ENCODE measurements around the gene GARNL3.

Gene GARNL3

DNA sequence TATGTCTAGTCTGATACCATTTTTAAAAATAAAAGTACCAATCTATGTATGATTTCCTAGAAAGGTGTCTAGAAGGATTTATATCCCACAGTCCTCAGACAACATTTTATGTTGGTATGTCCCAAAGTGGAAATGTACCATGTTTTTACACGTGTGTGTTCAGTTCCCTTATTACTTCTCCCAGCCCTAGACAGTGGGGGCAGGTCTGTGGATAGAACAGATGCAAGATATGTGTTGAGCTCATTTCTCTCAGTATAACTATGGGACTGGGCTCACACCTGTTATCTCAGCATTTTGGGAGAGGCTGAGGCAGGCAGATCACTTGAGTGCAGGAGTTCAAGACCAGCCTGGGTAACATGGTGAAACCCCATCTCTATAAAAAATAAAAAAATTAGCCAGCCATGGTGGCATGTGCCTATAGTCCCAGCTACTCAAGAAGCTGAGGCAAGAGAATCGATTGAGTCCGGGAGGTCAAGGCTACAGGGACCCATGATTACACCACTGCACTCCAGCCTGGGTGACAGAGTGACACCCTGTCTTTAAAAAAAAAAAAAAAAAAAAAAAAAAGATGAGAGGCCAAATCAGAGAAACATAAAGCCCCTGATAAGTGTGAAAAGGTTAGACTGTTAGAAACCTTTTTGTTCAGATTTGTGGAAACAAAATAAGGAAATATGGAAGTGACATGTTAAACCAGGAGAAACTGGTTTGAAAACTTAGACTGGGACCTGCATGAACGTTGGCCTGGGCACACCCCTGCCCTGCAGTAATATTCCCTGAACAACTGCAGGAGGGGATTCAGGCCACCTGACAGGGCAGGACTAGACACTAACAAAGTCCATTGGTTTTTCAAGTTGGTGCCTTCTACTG lies 125.0 kb downstream of the GARNL3 start:
- DNase-seq: no peak

DNA sequence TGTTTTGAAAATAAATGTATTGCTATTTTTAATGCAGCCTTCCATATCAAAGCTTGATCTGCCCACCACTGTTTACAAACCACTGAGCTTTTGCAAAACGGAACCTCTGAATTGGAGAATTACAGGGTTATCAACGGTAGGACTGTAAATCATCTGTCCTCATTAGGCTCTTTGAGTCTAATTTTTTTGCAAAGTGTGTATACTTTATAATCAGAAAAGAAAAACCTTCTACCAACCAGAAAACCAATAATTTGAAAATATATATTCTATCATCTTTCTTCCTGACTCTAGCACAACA lies 125.6 kb downstream of the GARNL3 start:
- no peak for DNase-seq

- no peak for DNase-seq
These were observed 126.0 kb downstream of the GARNL3 start for GRCh38 chr9:127390563-127390962.

GRCh38 chr9:127392166-127392565 lies 127.6 kb downstream of the GARNL3 start:
- DNase-seq: no peak

GRCh38 chr9:127392976-127393375 lies 128.4 kb downstream of the GARNL3 start:
- DNase-seq: no peak

GRCh38 chr9:127393645-127394044 lies 129.1 kb downstream of the GARNL3 start:
- no peak for DNase-seq

DNA sequence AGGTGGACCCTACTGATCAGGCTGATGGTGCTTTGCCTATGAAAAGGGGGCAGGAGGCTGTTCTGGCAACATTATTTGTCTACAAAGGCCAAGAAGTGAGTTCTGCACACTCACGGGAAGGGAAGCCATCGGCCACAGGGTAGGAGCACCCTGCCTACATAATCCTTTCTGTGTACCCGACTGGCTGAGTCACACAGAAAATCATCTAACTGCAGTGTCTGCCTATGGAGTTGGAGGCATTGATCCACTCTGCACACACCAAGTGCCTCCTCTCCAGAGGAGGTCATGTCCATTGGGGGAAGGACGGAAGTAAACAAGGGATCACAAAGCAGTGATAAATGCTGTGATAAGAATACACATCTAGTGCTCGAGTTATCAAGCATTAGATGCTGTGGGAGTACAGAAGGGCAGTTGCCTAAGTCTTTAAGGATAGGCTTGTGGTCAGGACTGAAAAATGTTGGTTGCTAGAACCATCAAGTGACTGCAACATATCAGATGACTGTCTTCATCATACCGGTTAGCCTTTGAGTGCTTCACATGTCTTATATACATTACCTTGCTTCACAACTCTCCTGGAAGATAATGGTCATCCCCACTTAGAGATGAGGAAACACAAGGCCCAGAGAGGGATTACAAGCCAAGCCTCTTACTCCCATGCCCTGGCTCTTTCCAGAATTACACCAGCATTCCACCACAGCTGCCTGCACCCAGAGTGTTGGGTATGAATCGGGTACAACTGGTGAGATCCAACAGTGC lies 131.1 kb downstream of the GARNL3 start:
- DNase-seq: no peak

- no peak for DNase-seq
These were observed 131.8 kb downstream of the GARNL3 start for GRCh38 chr9:127396253-127396807.

DNA sequence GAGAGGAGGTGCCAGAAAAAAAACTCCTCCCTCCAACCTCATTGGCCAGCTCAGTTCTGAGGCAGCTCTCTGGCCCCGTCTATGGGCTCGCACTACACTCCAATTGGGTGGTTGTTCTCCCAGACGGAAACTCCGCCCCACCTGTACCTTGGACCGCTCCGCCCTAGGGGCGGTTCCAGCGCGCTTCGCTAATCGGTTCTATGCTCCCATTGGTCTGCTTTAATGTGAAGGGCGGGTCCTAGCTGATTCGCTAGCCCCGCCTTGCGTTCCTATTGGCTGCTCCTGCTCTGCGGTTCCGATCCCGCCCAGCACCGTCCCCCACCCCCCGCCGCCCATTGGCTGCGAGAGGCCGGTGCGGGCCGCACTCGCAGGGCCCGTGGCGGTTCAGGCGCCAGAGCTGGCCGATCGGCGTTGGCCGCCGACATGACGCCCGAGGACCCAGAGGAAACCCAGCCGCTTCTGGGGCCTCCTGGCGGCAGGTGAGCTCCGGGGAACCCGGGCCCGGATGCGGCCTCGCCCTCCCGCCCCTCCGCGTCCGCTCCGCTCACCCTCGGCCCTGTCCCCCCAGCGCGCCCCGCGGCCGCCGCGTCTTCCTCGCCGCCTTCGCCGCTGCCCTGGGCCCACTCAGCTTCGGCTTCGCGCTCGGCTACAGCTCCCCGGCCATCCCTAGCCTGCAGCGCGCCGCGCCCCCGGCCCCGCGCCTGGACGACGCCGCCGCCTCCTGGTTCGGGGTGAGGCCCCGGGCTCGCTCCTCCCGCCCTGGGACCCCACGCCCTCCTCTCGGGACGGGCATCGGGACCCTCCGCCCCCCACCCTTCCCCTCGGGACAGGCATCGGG lies 132.5 kb downstream of the GARNL3 start, which contains the start of gene SLC2A8:
Gene SLC2A8, plus strand, starts transcription at position 362 of the 838 bp plus-strand sequence. Its CDS starts 62 bp downstream, at position 424.
- DNase-seq: peak; percentile 92

DNA sequence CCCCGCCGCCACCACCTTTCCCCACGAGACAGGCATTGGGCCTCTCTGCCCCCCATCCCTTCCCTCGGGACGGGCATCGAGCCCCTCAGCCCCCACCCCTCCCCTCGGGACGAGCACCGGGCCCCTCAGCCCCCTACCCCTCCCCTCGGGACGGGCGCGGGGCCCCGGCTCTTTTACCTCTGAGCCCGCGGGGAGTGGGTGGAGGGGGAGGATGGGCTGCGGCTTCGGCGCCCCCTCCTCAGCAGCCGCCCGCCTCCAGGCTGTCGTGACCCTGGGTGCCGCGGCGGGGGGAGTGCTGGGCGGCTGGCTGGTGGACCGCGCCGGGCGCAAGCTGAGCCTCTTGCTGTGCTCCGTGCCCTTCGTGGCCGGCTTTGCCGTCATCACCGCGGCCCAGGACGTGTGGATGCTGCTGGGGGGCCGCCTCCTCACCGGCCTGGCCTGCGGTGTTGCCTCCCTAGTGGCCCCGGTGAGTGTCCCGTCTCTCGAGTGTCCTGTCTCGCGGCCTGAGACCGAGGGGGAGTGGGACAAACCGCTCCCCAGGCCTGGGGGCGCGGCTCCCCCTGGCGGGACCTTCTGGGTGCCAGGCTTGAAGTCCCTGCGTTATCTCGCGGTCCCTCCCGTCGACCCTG lies 133.2 kb downstream of the GARNL3 start:
- peak; percentile 70 for DNase-seq

DNA sequence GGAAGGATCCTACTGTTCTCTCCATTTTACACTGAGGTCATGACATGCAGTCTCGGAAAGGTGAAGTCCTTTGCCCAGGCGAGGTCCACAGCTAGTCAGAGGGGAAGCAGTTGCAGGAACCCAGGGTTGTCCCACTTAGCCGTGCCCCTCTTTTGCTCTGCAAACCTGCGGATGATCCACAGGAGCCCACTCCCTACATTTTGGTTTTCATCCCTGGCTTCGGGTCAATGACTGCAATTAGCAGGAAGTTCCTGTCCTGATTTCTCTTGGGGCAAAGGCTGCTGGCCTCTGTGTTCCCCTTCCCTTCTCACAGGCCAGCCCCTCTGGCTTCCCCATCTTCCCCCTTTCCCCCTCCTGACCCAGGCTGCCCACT lies 133.7 kb downstream of the GARNL3 start:
- DNase-seq: no peak

DNA sequence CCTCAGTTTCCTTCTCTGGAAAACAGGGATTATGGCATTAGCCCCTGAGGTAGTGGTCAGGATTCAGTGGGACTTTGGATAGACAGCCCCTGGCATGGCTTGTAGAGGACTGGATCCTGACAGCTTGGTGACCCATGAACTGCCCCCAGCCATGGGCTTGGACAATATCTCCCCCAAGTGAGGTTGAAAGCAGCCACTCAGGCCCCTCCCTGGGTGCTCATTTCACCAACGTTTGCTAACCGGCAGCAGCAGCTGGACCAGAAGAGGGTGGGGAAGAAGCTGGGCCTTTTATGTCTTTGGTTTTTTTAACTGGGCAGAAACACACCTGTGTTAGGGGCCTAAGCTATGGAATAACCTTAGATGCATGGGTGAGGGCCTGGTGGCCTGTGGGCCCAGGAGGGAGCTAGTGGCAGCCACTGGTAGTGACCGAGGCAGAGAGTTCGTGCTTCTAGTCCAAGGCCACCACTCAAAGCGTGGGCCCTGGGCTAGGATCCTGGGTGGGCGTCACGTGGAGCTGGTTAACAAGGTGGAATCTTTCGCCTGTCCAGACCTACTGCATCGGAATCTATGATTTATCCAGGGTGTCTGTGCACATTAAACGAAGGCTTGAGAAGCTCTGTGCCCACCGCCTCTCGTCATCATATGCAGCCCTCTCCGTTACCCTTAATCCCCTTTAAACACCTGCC lies 134.3 kb downstream of the GARNL3 start:
- no peak for DNase-seq

- no peak for DNase-seq
These were observed 135.2 kb downstream of the GARNL3 start for GRCh38 chr9:127399736-127400269.

DNA sequence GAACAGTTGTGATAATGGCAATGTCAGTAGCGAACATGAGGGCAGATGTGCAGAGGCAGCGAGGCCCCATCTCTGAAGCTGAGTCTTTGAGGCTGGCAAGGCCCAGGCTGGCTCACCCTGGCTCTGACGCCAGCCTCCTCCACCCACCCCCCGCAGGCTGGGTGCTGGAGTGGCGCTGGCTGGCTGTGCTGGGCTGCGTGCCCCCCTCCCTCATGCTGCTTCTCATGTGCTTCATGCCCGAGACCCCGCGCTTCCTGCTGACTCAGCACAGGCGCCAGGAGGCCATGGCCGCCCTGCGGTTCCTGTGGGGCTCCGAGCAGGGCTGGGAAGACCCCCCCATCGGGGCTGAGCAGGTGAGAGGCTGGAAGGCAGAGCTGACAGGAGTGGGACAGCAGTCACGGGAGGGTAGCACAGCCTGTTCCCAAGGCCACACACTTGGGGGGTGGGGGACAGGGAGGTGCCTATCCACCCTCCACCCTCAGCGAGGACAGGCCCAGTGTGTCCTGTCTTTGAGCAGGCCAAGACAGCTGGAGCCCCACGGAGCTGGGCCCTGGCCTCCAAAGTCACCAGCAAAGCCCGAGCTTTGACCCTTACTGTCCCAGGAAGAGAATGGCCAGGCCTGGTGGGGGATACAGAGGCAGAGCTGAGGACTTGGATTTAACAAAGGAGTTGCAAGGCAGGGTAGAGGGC lies 138.0 kb downstream of the GARNL3 start:
- no peak for DNase-seq

DNA sequence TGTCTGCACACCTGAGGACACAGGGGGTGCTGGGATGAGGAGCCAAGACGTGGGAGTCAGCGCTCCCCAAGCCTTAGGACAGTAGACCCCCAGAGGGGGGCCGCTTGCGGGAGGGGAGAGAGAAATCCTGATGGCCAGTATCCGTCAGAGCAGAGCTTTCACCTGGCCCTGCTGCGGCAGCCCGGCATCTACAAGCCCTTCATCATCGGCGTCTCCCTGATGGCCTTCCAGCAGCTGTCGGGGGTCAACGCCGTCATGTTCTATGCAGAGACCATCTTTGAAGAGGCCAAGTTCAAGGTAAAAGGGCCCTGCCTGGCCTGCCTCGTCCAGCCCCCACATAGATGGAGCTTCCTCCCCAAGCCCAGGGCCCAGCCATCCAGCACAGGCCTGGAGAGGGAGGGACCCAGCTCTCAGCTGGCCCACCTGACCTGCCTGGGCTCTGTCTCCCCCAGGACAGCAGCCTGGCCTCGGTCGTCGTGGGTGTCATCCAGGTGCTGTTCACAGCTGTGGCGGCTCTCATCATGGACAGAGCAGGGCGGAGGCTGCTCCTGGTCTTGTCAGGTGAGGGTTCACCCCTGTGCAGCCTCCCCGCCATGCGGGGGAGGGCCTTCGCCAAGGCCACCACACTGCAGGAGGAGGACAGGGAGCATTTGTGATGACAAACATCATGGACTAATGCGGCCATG lies 139.1 kb downstream of the GARNL3 start:
- no peak for DNase-seq

- no peak for DNase-seq
These were observed 140.1 kb downstream of the GARNL3 start for GRCh38 chr9:127404631-127405030.

DNA sequence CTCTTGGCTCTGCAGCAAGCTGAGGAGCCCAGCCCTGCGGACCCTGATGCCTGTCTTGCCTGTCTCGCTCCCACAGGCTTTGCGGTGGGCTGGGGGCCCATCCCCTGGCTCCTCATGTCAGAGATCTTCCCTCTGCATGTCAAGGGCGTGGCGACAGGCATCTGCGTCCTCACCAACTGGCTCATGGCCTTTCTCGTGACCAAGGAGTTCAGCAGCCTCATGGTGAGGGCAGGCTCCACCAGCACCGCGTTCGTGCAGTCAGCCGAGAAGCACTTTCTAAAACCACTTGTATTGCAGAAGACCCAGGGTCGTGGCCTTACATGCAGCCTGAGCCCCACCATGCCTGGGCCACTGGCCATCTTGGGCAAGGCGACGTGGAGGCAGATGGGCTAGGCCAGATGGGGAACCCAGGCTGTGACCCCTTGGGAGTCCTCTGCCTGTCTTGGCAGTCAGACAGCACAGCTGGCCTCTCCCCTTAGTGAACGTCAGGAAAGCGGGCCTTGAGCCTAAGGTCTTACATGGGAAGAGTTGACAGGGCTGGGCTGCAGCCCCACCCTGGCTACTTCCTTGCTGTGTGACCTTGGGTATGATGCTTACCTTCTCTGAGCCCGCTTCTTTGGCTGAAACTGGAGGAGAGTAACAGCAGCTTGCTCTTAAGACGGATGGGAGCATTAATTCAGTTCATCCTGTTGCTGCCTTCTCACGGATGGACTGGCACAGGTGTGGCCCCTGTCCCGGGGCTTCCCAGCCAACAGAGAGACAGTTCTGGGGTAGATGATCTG lies 141.0 kb downstream of the GARNL3 start:
- no peak for DNase-seq

DNA sequence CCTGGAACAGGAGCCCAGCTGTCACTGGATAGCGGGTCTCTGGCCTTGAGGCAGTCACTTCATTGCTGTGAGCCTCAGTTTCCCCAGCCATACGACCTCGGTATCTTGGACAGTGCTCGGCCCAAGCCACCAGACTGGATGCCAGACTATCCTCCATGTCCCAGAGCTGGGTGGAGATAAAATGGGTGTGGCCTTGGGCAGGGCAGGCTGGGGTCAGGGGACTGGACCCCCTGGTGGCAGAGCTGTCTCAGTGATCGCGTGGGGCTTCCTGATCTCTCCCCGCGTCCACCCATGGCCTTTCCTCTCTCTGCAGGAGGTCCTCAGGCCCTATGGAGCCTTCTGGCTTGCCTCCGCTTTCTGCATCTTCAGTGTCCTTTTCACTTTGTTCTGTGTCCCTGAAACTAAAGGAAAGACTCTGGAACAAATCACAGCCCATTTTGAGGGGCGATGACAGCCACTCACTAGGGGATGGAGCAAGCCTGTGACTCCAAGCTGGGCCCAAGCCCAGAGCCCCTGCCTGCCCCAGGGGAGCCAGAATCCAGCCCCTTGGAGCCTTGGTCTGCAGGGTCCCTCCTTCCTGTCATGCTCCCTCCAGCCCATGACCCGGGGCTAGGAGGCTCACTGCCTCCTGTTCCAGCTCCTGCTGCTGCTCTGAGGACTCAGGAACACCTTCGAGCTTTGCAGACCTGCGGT lies 142.4 kb downstream of the GARNL3 start:
- no peak for DNase-seq

GRCh38 chr9:127407492-127407843 lies 142.9 kb downstream of the GARNL3 start:
- DNase-seq: no peak
